ENCODE results near the gene CYB561D2.

Gene CYB561D2

GRCh38 chr3:50323092-50323600, 27.5 kb upstream of the CYB561D2 start:
- no peak for DNase-seq (ENCODE audit: low read depth in 4 of 4, low spot score in 1 of 4)

GRCh38 chr3:50323614-50324199, 27.0 kb upstream of the CYB561D2 start:
- DNase-seq (ENCODE audit: low read depth in 4 of 4, low spot score in 1 of 4), result no peak

- DNase-seq (ENCODE audit: low read depth in 4 of 4, low spot score in 1 of 4), result peak in 2 of 4 experiments; percentile 32 to 43
Measured at GRCh38 chr3:50324351-50325112, 26.1 kb upstream of the CYB561D2 start.

GRCh38 chr3:50325113-50325480, 25.6 kb upstream of the CYB561D2 start:
- no peak for DNase-seq (ENCODE audit: low read depth in 4 of 4, low spot score in 1 of 4)

- DNase-seq (ENCODE audit: low read depth in 4 of 4, low spot score in 1 of 4), result no peak
Measured at GRCh38 chr3:50325497-50326181, 25.0 kb upstream of the CYB561D2 start.

- no peak for DNase-seq (ENCODE audit: low read depth in 4 of 4, low spot score in 1 of 4)
Measured at GRCh38 chr3:50326182-50326541, 24.5 kb upstream of the CYB561D2 start.

GRCh38 chr3:50327129-50327528, 23.5 kb upstream of the CYB561D2 start:
- no peak for DNase-seq (ENCODE audit: low read depth in 4 of 4, low spot score in 1 of 4)

- DNase-seq (ENCODE audit: low read depth in 4 of 4, low spot score in 1 of 4), result peak; percentile 89 to 94 (median 92)
Measured at GRCh38 chr3:50327943-50328691, 22.5 kb upstream of the CYB561D2 start, which contains the start of gene TUSC2. Gene TUSC2, minus strand, starts transcription at chr3:50328223. Its CDS starts 124 bp downstream, at chr3:50328099.

GRCh38 chr3:50330330-50330729, 20.3 kb upstream of the CYB561D2 start:
- DNase-seq (ENCODE audit: low read depth in 4 of 4, low spot score in 1 of 4), result no peak

- no peak for DNase-seq (ENCODE audit: low read depth in 4 of 4, low spot score in 1 of 4)
Measured at GRCh38 chr3:50331364-50331907, 19.2 kb upstream of the CYB561D2 start.

GRCh38 chr3:50333744-50334328, 16.8 kb upstream of the CYB561D2 start:
- DNase-seq (ENCODE audit: low read depth in 4 of 4, low spot score in 1 of 4), result no peak

- DNase-seq (ENCODE audit: low read depth in 4 of 4, low spot score in 1 of 4), result no peak
Measured at GRCh38 chr3:50334339-50335075, 16.2 kb upstream of the CYB561D2 start.

GRCh38 chr3:50336452-50337174, 14.0 kb upstream of the CYB561D2 start:
- DNase-seq (ENCODE audit: low read depth in 4 of 4, low spot score in 1 of 4), result peak in 1 of 4 experiments; percentile 26

- peak; percentile 86 to 99 (median 93) for DNase-seq (ENCODE audit: low read depth in 4 of 4, low spot score in 1 of 4)
Measured at GRCh38 chr3:50337175-50337861, 13.3 kb upstream of the CYB561D2 start.

- DNase-seq (ENCODE audit: low read depth in 4 of 4, low spot score in 1 of 4), result no peak
Measured at GRCh38 chr3:50338965-50339364, 11.7 kb upstream of the CYB561D2 start.

- no peak for DNase-seq (ENCODE audit: low read depth in 4 of 4, low spot score in 1 of 4)
Measured at GRCh38 chr3:50339485-50340146, 11.0 kb upstream of the CYB561D2 start.

- no peak for DNase-seq (ENCODE audit: low read depth in 4 of 4, low spot score in 1 of 4)
Measured at GRCh38 chr3:50340147-50340447, 10.6 kb upstream of the CYB561D2 start.
